NCI-H128 (cell line): ENCODE results near the gene PELI2.

Experiments used
- DNase-seq: peaks from one replicate; lab custom pipeline; 2025; ENCODE audit not compliant: unreplicated experiment; lab: John Stamatoyannopoulos, UW

Gene PELI2

DNA sequence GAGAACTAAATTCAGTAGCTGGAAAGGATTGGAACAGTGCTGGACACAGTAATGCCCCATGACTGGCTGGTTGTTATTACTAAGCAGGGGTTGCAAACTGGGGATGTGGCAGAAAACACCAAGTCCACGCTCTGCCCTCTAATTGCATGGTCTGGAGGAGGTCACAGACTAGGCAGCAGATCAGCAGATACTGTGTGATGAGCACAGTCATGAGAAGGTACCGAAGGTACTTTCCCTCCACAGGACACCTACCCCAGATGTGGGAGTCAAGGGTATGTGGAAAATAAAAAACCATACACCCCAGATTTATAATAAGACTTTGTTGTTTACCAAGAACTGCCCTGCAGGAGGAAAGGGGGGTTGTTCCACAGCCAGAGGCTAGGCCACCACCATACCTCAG lies 175.3 kb downstream of the PELI2 start:
- DNase-seq = no peak

DNA sequence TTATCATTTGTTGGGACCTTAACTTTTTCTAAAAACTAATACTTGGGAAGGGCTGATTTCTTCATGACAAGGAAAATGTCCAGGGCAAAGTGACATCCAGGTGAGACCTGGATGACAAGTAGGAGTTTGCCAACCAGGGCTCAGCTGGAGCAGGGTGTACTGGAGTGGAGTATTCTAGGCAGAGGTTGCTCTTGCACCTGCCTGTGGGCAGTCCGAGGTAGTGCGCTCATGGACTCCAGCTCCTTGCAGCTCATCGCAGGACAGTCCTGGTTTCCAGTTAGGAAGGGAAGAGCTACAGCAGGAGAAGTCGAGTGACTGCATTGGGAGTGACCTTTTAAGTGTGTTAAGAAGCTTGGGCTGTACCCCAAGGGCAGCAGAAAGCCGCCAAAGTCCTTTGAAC lies 175.9 kb downstream of the PELI2 start:
- DNase-seq = no peak

DNA sequence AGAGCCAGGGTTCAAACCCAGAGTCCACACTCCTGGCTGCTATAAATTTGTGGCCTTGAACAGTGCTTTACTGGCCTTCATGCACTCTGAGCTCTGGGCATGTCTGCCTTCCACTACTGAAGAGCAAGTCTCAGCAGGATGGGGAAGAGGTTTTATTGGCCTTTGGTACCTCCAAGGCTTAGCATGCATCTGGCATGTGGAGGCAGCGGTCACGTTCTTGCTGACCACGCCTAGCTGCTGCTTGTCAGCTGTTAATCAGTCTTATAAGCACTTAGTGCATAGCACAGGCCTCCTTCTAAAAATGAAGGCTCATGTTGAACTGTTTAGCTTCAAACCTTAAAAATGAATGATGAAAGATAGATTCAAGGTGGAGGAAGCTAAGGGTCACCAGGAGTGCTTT lies 177.5 kb downstream of the PELI2 start:
- no peak for DNase-seq

DNA sequence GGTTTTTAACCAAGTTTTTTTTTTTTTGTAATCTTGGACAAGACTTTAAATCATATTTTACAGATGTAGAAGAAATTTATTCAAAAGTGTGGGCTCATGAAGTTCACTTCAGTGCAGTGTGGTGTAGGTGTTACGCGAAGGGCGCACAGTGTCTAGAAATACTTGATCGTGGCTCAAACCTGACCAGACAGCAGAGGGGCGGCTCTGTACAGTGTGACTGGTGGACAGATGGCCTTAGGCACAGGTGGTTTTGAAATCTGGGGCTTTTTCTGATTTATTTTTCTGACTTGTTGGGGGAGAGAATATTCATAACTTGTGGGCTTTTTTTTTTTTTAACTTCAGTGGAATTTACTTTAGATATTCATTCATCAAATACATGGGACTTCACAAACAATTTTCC lies 179.2 kb downstream of the PELI2 start:
- DNase-seq = no peak

DNA sequence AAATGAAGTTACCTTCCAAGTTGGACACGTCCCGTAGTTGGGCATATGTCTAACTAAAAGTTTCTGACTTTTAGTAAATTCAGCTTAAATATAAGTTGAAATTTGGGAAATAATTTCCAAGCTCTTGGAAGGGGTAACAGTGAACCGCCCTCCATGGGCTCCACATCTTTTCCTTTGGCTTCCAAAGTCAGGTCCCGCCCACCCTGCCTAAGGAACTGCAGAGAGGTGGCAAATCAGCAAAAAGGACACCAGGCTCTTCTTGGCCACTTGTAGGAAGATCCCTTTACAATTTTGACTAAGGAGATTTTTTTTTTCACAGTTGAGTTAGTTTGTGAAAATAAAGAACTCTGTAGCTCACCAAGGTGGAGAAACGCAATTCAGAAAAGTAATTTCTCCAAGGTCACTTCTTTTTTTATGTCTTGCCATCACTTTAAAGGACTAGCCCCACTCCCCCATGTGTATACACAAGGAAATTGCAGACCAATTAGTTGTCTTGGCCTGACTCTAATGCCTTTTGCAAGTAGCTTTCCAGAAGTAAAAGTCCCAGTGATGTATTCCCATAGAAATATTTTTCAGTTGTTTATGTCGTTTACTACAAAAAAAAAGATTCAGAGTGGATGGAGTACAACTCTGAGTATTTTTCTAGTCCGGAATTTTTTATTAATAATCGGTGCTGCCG lies 181.2 kb downstream of the PELI2 start:
- no peak for DNase-seq

DNA sequence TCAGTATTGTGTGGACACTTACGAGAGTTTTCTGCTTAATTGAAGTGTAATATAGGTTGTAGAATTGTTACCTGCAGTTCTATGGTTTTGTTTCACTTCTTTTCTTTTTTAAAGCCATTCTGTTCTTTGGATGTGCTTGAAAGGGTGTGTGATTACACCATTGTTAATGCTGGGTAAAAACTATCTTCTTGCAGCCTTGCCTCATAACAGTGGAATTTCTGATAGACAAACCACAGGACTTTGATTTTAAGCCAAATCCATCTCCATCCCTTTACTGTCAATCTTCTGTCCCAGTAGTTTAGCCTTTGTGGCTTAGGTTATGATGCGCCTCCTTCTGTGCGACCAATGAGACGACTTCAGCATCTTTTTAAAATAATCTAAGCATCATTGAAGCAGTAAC lies 182.3 kb downstream of the PELI2 start:
- no peak for DNase-seq

DNA sequence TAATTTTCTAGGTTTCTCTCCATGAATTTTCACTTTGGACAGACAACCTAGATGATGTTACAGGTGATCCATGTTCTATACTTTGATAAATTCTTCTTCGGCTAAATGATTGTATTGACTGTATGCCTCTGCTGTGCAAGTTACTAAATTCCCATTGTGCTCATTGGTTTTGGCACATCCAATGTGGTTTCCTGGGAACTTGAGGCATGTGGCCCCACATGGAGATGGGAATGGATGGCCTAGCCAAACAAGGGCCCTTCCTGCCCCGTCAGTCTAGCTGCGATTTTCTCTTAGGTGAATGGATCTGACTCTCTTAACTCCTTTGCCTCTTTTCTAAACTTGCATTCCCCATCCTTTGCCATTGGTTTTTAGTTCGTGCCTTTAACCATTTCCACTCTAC lies 186.2 kb downstream of the PELI2 start:
- no peak for DNase-seq

DNA sequence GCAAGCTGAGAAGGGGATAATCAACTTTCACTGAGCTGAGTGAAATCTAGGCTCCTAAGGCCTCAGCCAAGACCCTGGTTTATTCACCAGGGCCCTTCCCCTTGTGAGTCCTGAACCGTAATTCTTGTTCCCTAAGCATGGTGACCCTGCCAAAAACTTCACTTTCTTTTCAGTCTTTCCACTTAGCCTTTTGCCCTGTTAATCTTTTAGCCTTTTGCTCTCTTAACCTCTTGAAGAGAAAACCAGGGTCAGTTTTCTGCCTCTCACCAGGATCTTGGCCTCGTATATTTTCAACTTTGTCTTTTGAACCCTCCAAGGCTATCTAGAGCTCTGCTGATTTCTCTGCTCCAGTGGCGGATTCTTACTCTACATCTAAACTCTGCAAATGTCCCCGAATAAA lies 191.0 kb downstream of the PELI2 start:
- DNase-seq = no peak

DNA sequence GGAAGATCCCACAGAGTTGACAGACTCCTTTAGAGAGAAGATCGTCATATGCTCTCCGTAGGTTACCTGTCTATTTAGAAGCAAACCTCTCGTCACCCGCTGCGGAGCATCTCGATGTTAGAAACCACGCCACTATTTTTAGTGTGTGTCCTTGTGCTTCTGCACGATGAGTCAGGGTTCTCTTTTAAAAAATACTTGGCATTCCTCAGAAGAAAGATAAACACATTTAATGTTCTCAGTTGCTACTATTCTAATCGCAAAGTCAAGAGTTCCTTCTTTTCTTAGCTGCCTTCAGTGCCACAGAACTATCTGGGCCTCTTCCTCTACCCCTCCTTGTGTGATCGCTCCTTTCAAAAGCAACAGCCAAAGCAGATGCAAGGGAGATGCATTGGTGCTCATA lies 192.4 kb downstream of the PELI2 start:
- no peak for DNase-seq

DNA sequence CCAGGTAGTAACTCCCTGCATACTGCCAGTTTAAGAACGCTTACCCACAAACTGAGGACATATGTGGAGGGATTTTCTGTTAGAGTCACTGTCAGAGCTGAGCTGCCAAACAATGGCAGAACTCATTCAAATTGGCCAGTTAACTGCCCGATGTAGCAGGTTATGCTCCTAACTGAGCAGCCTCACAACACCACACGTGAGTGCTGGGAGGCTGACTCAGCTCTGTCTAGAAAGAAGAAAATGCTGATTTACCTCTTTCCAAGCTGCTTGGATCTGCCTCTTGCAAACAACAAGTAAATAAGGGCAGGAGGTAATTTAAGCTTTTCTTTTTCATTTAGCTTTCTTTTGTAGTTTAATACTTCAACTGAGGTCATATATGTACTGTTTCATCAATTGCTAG lies 195.6 kb downstream of the PELI2 start:
- DNase-seq = no peak

DNA sequence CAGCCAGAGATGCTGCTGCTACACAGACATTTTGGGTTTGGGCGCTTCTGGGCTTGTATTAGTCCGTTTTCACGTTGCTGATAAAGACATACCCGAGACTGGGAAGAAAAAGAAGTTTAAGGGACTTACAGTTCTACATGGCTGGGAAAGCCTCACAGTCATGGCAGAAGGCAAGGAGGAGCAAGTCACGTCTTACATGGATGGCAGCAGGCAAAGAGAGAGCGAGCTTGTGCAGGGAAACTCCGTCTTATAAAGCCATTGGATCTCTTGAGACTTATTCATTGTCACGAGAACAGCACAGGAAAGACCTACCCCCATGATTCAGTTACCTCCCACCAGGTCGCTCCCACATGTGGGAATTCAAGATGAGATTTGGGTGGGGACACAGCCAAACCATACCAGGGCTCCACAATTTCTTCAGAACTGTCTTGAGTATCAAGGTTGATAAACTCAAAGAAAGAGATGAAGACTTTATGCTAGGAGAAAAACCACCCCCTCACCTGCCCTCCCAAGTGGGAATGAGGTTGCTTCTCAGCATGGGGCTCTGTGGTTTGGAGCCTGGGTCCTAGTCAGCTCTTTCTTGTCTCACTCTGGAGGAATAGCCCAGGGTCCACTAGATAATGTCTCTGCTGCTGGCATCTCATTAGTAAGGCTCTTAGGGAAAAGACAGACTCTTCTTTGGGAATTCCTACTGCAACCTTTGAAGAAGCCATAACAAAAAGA lies 200.3 kb downstream of the PELI2 start:
- DNase-seq = no peak

DNA sequence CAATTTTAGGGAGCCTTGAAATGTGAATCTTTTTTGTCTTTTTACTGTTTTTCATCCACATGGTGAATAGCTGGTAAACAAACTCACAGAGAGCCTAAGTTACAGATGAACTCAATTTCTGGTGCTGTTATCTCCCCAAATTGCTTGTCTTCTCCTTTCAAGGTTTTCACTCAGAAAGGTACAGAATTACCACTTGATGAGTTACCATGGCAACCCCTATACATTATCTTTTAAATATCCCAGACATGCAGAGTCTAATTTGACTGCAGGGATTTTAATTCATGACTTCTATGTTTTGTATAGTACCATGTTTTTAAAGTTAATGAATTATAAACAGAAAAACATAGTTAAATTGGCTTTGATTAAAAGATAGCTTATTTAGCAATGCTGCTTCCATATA lies 203.7 kb downstream of the PELI2 start:
- DNase-seq = no peak

DNA sequence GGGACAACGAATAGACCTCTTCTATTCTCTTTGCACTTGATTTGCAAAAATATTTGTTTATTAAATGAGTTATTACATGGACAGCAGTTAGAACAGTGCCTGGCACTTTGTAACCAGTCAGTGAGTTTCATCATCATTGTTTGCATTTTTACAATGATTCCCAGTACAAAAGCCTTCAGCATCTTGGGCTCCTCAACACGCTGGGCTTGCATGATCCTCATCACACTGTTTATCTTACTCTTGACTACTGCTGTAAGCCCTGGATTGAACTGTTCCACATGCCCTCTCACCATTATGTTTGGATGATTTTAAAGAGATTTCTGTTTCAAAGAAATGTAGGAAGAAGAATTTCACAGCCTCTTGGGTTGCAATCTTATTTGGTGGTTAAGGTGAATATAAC lies 204.3 kb downstream of the PELI2 start:
- DNase-seq = no peak

DNA sequence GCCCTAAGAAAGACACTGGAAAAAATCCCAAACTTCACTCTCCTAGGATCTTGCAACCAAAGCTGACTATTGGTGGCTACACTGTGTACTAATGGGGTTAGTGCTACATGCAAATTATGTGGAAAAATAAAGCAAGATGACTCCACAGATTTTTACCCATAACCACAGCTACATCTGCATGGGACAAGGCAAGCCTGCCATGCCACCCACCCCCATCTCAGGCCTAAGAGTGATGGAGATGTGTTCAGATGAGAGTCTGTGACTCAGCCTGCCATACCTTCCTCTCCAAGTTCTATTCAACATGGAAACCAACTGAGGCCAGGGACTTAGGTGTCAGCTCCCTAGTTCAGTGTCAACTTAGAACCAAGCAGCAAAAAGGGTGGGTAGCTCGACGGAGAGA lies 206.2 kb downstream of the PELI2 start:
- no peak for DNase-seq

DNA sequence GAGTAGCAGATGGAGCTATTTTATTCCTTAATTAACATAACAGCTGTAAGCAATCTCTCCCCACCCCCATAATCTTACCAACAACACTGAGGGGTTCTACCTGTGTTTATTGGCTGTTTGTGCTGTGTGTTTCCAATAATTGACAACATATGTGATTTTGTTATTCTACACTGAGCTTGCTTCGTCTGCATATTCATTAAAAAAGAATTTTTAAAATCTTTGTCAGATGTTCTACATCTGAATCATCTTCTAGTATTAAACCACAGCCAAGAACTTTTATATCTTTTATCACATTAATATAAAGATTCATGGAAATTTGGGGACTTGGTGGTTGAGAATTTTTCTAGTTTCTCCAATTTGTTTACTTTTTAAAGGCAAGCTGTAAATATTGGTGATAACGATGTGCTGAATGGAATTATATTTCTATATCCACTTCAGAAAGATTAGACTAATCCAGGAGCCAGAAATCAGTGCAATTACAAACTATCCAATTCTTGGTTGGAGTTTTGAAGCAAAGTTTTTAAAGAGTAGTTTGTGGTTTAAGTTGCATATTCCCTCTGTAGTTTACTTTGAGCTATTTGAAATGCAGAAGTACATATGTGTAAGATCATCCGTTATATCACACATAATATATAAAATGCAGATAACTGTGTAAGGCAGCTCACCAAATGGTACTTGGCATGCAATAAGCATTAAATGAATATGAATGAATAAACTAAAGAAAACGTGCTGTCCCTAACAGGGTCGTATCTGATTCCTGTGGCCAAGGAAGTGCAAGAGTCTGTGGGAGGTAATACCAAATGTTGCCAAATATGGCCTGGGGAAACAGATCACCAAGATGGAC lies 206.9 kb downstream of the PELI2 start:
- DNase-seq = no peak

DNA sequence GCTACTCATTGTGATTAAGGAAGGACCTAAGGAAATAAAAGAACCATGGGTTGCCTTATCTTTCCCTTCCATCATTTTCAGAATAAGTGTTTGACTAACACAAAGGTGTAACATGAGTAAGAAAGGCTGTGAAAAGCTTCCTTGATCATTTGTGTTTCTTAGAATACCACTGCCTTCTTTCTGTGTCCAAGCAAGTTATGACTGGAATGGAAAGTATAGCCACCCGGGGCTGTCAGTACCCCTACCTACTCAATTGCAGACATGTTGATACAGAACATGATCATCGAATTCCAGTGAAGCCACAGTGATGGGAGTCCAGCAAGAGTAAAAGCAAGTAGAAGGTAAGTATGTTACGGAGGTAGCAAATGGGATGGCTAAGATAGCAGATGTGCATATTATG lies 209.8 kb downstream of the PELI2 start:
- no peak for DNase-seq

DNA sequence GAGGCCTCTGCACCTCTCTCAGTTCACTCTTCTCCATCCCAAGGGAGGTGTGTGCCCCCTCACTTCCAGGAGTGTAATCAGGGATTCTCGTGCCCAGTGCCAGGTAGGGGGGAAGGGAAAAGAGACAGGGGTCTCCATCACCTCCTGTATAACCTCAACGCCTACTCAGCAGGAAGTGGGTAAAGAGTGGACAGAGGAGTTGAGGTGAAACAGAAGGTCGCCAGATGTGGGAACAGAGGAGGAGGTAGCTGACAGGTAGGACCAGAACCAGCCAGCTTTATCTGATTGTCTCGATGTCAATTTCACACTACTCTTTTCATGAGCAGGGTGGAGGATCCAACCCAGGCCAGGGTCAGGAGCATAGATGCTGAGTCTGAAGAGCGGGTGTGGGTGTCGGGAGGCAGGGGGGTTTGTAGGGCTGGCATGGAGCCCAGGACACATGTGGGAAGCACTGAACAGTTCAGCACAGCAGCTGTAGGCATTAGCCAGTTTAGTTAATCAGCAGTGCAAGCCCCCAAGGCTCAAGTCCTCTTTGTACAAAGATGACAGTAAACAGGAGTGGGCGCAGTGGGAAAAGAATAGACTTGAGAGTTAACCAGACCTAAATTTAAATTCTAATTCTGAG lies 213.5 kb downstream of the PELI2 start:
- no peak for DNase-seq

DNA sequence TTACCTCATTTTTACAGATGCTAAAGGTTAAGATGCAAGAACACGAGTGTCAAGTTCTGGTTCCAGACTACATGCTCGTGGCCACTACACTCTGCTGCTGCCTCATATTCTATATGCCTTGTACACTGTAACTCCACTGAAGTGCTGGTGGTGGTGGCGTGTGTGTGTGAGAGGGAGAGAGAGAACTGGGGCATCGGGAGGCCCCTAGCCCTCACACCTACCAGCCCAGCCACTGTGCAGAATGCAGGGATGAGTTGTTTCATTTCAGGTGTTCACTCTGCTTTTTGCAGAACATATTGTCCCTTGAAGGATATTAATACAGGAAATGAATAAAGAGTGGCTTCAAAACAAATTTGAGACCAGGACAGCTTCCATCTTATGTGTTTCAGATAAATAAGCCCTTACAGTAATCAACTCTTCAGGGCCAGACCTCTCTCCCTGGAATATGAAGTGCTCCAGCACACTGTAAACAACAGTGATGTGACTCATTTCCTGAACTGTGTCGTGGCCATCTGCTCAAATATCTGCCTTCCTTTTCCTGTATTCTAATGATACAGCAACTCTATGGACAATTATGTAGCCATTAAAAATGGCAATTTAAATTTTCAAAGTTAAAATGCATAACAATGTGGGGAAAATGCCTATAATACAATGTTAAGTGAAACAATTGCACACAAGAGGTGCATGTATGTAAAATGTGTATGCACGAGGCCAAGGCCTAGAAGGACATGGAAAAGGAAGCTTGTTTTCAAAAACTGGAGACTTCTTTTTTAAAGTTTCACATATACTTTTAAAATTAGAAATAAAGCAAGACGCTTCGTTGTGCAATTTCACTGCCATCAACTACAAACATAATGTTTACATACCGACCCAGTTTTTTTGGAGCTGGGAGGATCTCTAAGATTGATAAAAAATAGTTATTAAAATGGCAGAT lies 215.4 kb downstream of the PELI2 start:
- DNase-seq = no peak

DNA sequence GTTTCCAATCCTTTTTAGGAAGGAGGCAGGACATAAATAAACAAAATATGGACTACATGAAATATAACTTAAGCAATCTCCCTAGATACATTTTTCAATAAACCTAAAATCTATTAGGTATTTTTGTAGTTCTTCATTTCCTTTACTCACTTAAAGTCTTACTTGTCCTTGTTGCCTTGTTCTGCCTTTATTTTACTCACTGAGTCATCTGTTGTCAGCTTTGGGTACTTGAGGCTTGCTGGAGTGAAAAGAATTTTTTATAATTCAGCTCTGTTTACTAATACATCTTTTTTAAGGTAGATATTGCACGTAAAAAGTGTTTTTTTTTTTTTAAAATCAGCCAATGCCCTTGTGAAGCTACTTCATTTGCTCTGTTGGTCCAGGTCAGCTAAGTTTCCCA lies 216.2 kb downstream of the PELI2 start:
- no peak for DNase-seq

DNA sequence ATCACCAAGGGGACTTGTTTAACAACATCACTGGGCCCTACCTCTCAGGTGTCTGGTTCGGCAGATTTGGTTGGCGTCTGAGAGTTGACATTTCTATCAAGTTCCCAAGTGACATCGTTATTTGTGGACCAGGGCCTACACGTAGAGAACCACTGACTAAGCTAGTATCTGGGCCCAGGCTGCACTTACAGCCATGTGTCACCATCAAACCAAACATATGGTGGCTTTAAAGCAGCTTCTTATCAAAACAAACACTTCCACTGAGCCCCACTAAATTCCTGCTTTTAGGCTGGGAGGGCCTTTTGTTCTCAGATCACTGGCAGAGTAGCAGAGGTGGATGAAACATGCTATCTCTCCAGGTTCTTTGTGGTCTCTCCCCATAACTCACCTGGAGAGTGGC lies 220.5 kb downstream of the PELI2 start:
- DNase-seq = no peak
